ENCODE results near the gene AHNAK.

- no peak for TF ChIP-seq CTCF (IDR thresholded peaks at IDR 0.05; ENCODE audit: low read length)
- TF ChIP-seq EZH2 (IDR thresholded peaks at IDR 0.05; ENCODE audit: borderline replicate concordance, low read length), result no peak
Measured at GRCh38 chr11:62489204-62489603, 57.4 kb downstream of the AHNAK start.
